ENCODE measurements around the gene NPIPB8. TPM values are rescaled to one million over a fixed set of nuclear protein-coding genes. Genes with fewer than 3 reads are reported as not detected.

NPIPB8 gene
- total and polyA plus RNA-seq, 2 of the 13 experiments (the other 11 are each of a cell fraction or from before 2014, with no cell fraction given): 0.49 to 2.3 TPM

DNA sequence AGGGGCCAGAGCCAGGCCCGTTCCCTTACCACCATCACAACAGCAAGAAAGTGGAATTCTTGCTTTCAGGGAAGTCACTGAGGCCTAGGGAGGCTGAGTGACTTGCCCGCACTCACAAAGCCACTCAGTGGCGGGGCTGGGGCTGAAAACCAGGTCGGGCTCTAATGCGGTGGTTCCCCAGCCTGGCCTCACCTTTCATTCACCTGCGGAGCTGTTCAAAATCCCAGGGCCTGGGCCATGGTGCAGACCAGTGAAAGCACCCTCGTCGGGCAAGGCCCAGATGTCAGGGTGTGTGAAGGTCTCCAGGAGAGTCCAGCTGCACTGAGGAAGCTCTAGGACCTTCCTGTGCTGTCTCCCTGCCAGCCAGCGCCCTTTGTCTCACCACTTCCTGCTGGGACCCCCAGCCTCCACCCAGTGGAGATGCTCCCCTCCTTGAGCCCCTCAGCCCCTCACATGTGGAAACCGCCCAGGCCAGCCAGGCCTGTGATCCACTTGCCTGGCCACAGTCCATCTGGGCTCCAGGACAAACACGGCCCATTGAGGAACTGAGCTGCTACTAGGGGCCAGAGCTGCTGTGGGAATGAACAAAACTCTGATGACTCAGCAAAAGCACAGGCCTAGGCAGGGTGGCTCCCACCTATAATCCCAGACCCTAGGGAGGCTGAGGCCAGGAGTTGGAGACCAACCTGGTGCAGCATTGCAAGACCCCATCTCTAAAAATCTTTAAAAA is 28.8 kb upstream of the NPIPB8 start (continued):
- 0 out of 4 replicates have a peak, but pooled peaks of 1 of the 2 experiments have one; percentile 3 for TF ChIP-seq HMGXB4 (CRISPR knock-in tag; IDR thresholded peaks at IDR 0.05; ENCODE audit: borderline replicate concordance in 1 of 2, low read depth in 1 of 2)
- TF ChIP-seq ZFY (CRISPR knock-in tag; IDR thresholded peaks at IDR 0.05): peak; percentile 30; the same call in 1 of the 2 replicates
- TF ChIP-seq MAFK (conservative IDR thresholded peaks at IDR 0.05 in 1 of 2, IDR thresholded peaks at IDR 0.05 in 1 of 2; ENCODE audit: low read length in 2 of 2): peak; percentile 100
- 0 out of 2 replicates have a peak, but pooled peaks have one; percentile 43 for TF ChIP-seq ZNF569 (CRISPR knock-in tag; IDR thresholded peaks at IDR 0.05; ENCODE audit: borderline replicate concordance)

DNA sequence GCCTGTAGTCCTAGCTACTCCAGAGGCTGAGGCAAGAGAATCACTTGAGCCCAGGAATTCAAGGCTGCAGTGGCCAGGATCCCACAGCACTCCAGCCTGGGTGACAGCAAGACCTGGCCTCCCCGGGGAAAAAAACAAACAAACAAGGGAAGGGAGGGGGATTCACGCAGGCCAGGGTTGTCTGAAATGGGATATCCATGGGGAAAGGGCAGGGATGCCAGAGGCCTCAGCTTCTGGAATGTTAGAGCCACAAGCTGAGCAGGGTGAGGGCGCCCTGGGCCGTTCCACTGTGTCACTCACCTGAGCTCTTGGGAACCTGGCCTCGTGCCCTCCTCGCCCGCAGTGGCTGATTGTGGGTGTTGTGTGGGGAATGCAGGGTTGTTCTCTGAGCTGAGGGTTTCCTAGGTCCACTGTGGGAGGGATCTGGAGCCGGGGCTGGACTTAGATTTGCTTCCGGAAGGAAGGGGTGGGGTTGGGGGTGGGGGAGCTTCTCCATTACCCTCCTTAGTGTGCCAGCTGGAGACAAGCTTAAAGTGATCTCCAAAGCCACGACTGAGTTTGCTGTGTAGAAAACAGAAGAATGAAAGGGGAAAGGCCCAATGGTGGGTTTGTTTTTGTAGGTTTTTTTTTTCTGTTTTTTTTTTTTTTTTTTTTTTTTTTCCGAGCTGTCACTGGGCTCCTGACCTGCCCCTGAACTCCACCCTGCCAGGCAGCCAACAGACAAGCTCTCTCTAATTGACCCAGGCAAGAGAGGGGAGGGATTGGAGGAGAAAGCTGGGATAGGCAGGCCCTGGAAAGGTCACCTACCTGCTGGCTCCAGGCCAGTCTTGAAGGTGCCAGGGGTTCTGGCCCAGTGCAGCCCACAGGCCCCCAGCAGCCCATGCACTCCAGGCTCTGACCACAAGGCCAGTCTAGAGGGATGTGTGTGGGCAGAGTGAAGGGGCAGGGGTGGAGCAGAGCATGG is 28.0 kb upstream of the NPIPB8 start, which contains the start of gene SULT1A1:
Gene SULT1A1 (minus strand): TSS at position 414 of the 964 bp plus-strand sequence. CDS start 1,189 bp downstream, outside the sequence.
- H3K79me2 ChIP-seq (ENCODE audit: insufficient read depth, low read length): peaks cover 12% of the 10 kb centered on the region
- H3K4me2 ChIP-seq (ENCODE audit: low read depth, low read length): peak within 1 kb of the TSS; percentile 99
- no peaks in the 10 kb centered on the region for H3K9me3 ChIP-seq (ENCODE audit: low read length)
- in situ Hi-C loops (cut with HindIII; ENCODE audit: extremely low pct_ligation_motif_present, low pct_unique_long_range_greater_than_20kb) (no loop called here), intact Hi-C loops (cut with micrococcal nuclease; ENCODE audit: unreplicated experiment) (loop anchor here (10.0 kb wide), 1 partner anchor 65 kb away; no protein-coding TSS in a partner anchor)
- peak within 1 kb of the TSS; percentile 75 for H3K27ac ChIP-seq (ENCODE audit: extremely low read length, insufficient read depth, low read length)
- no peaks in the 10 kb centered on the region for H4K20me1 ChIP-seq (ENCODE audit: insufficient read depth, low read length)
- 2% methylated on average over 11 of the region's 11 CpGs for WGBS (ENCODE audit: low lambda C conversion rate)
- H3K27me3 ChIP-seq (ENCODE audit: control insufficient read depth in 1 of 2, insufficient read depth in 2 of 2, low read length in 2 of 2): no peaks in the 10 kb centered on the region
- DNase-seq (ENCODE audit: low spot score) (peak; percentile 93), FAIRE-seq (peak; percentile 44), ATAC-seq (peak; percentile 71)
- H3K4me3 ChIP-seq (replicated peaks in 1 of 3; ENCODE audit: insufficient read depth in 1 of 3, low read depth in 2 of 3, low read length in 3 of 3): peak within 1 kb of the TSS; percentile 66 to 90 (median 70)
- BruUV-seq (replicated peaks): TSS peak; percentile 65
- ChIA-PET POLR2A (interaction anchor here (0.6 to 3.1 kb wide), 24 partner anchors 8 to 285 kb away, joined by 3 to 175 read pairs (median 4); partner anchors contain the start of genes ATXN2L, CLN3, NUPR1 and SULT1A2), CTCF (ENCODE audit: low intra/inter-chr PET ratio, low total read pairs) (no interaction called here)
- peak within 1 kb of the TSS; percentile 77 for H3K9ac ChIP-seq (ENCODE audit: insufficient read depth, low read depth, low read length)
- H3K36me3 ChIP-seq (replicated peaks in 1 of 2; ENCODE audit: control insufficient read depth in 1 of 2, insufficient read depth in 2 of 2, low read length in 2 of 2): peaks cover 0 to 17% of the 10 kb centered on the region in 2 experiments; a peak in 4 of 5 replicates
- H3K4me1 ChIP-seq (ENCODE audit: insufficient read depth, low read length): peaks cover 39% of the 10 kb centered on the region
- H2AFZ ChIP-seq (ENCODE audit: low read length): peak within 1 kb of the TSS; percentile 17
- no peak for TF ChIP-seq FOXO4 (CRISPR knock-in tag; conservative IDR thresholded peaks at IDR 0.05)
- peak; percentile 83 for TF ChIP-seq ZC3H13 (CRISPR knock-in tag; IDR thresholded peaks at IDR 0.05)
- 0 out of 2 replicates have a peak, but pooled peaks have one; percentile 5 for TF ChIP-seq EED (CRISPR knock-in tag; IDR thresholded peaks at IDR 0.05)
- TF ChIP-seq SALL1 (CRISPR knock-in tag; IDR thresholded peaks at IDR 0.05): peak; percentile 71
- TF ChIP-seq TSC22D2 (CRISPR knock-in tag; IDR thresholded peaks at IDR 0.05; ENCODE audit: borderline replicate concordance): no peak; the same call in 1 of the 2 replicates
- peak; percentile 63; the same call in 1 of the 2 replicates for TF ChIP-seq GFI1 (CRISPR knock-in tag; IDR thresholded peaks at IDR 0.05; ENCODE audit: borderline replicate concordance)
- TF ChIP-seq SALL2 (CRISPR knock-in tag; IDR thresholded peaks at IDR 0.05): no peak
- TF ChIP-seq, protein P1, sequence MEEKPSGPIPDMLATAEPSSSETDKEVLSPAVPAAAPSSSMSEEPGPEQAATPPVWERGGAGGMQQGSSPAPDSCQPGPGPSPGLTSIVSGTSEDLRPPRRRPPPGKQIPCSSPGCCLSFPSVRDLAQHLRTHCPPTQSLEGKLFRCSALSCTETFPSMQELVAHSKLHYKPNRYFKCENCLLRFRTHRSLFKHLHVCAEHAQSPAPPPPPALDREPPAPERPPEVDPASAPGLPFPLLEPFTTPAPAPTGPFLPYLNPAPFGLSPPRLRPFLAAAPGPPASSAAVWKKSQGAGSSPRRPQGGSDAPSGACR (CRISPR knock-in tag; IDR thresholded peaks at IDR 0.05): no peak
- TF ChIP-seq RBAK (CRISPR knock-in tag; IDR thresholded peaks at IDR 0.05): no peak
- TF ChIP-seq FOXK1 (CRISPR knock-in tag; IDR thresholded peaks at IDR 0.05; ENCODE audit: borderline replicate concordance, low read depth): peak; percentile 69

Measured in HepG2 (cell line).